Stimulated activated memory B cell treated with anti-CD40 and anti-IgM and Interleukin-4, amounts not matched to agents 10 μg/mL and 1 μg/mL and 100 μg/mL, for 72 hours (primary cell): Measurements from ENCODE around the gene SLC4A9.
"Not testable (repeated sequence)": the region's sequence is repeated elsewhere in the genome, so short reads cannot be mapped to it uniquely, and the experiment has no call there.

Experiments used
- ATAC-seq: fragments of 150-1000 bp; cut with Tn5 transposase; 2 replicates; pipeline ENCODE4 v1.10.0; 2021
- H3K27ac Mint-ChIP-seq: one replicate; pipeline ENCODE4 v1.8.0; 2022; ENCODE audit warnings: mild to moderate bottlenecking, mixed read lengths
- H3K27me3 Mint-ChIP-seq: one replicate; pipeline ENCODE4 v1.8.0; 2022; ENCODE audit warnings: mixed read lengths
- H3K36me3 Mint-ChIP-seq: one replicate; pipeline ENCODE4 v1.8.0; 2022; ENCODE audit warnings: mixed read lengths
- H3K4me1 Mint-ChIP-seq: one replicate; pipeline ENCODE4 v1.8.0; 2022; ENCODE audit warnings: mixed read lengths
- H3K4me3 Mint-ChIP-seq: one replicate; pipeline ENCODE4 v1.8.0; 2022; ENCODE audit warnings: mild to moderate bottlenecking, moderate library complexity, mixed read lengths
- H3K9me3 Mint-ChIP-seq: one replicate; pipeline ENCODE4 v1.8.0; 2022; ENCODE audit warnings: mixed read lengths

Gene SLC4A9

GRCh38 chr5:140327589-140327988, 32.4 kb upstream of the SLC4A9 start:
- no peak for ATAC-seq
- Mint-ChIP-seq H3K27ac (no peak overlapping the region), H3K36me3 (no peaks in the 10 kb centered on the region), H3K4me3 (no peak overlapping the region), H3K9me3 (no peaks in the 10 kb centered on the region), H3K27me3 (no peaks in the 10 kb centered on the region), H3K4me1 (no peaks in the 10 kb centered on the region)

GRCh38 chr5:140328036-140328764, 31.8 kb upstream of the SLC4A9 start:
- ATAC-seq, result no peak
- H3K4me1 Mint-ChIP-seq, result no peaks in the 10 kb centered on the region
- no peaks in the 10 kb centered on the region for H3K36me3 Mint-ChIP-seq
- H3K9me3 Mint-ChIP-seq, result no peaks in the 10 kb centered on the region
- H3K27me3 Mint-ChIP-seq, result no peaks in the 10 kb centered on the region
- H3K4me3 Mint-ChIP-seq, result no peak overlapping the region
- no peak overlapping the region for H3K27ac Mint-ChIP-seq

GRCh38 chr5:140329739-140330481, 30.1 kb upstream of the SLC4A9 start:
- no peak for ATAC-seq
- no peaks in the 10 kb centered on the region for H3K27me3 Mint-ChIP-seq
- no peak overlapping the region for H3K4me3 Mint-ChIP-seq
- no peaks in the 10 kb centered on the region for H3K4me1 Mint-ChIP-seq
- H3K9me3 Mint-ChIP-seq, result no peaks in the 10 kb centered on the region
- H3K27ac Mint-ChIP-seq, result no peak overlapping the region
- H3K36me3 Mint-ChIP-seq, result no peaks in the 10 kb centered on the region

GRCh38 chr5:140331638-140332037, 28.4 kb upstream of the SLC4A9 start:
- no peaks in the 10 kb centered on the region for H3K4me1 Mint-ChIP-seq

GRCh38 chr5:140336388-140336787, 23.6 kb upstream of the SLC4A9 start:
- ATAC-seq, result no peak
- H3K4me3 Mint-ChIP-seq, result no peak overlapping the region
- H3K4me1 Mint-ChIP-seq, result peaks cover 11% of the 10 kb centered on the region
- H3K36me3 Mint-ChIP-seq, result no peaks in the 10 kb centered on the region
- no peak overlapping the region for H3K27ac Mint-ChIP-seq
- H3K27me3 Mint-ChIP-seq, result no peaks in the 10 kb centered on the region
- no peaks in the 10 kb centered on the region for H3K9me3 Mint-ChIP-seq

More at GRCh38 chr5:140331638-140332037, 28.4 kb upstream of the SLC4A9 start:
- Mint-ChIP-seq H3K27ac (no peak overlapping the region), H3K36me3 (no peaks in the 10 kb centered on the region), H3K27me3 (no peaks in the 10 kb centered on the region), H3K4me3 (no peak overlapping the region), H3K9me3 (no peaks in the 10 kb centered on the region)
- no peak for ATAC-seq

GRCh38 chr5:140337880-140338279, 22.1 kb upstream of the SLC4A9 start:
- Mint-ChIP-seq H3K27ac (no peak overlapping the region), H3K9me3 (no peaks in the 10 kb centered on the region), H3K4me1 (peaks cover 23% of the 10 kb centered on the region), H3K27me3 (no peaks in the 10 kb centered on the region), H3K4me3 (no peak overlapping the region), H3K36me3 (no peaks in the 10 kb centered on the region)
- no peak for ATAC-seq

GRCh38 chr5:140338336-140338735, 21.7 kb upstream of the SLC4A9 start:
- no peak overlapping the region for H3K4me3 Mint-ChIP-seq
- no peaks in the 10 kb centered on the region for H3K27me3 Mint-ChIP-seq
- no peak for ATAC-seq
- no peaks in the 10 kb centered on the region for H3K9me3 Mint-ChIP-seq
- H3K36me3 Mint-ChIP-seq, result no peaks in the 10 kb centered on the region
- H3K27ac Mint-ChIP-seq, result no peak overlapping the region
- peaks cover 28% of the 10 kb centered on the region for H3K4me1 Mint-ChIP-seq

- Mint-ChIP-seq H3K27me3 (no peaks in the 10 kb centered on the region), H3K36me3 (no peaks in the 10 kb centered on the region), H3K4me1 (peaks cover 33% of the 10 kb centered on the region), H3K9me3 (no peaks in the 10 kb centered on the region), H3K4me3 (no peak overlapping the region), H3K27ac (no peak overlapping the region)
- no peak for ATAC-seq
Measured at GRCh38 chr5:140338908-140339307, 21.1 kb upstream of the SLC4A9 start.

GRCh38 chr5:140339636-140340035, 20.4 kb upstream of the SLC4A9 start:
- Mint-ChIP-seq H3K4me3 (no peak overlapping the region), H3K27me3 (no peaks in the 10 kb centered on the region), H3K4me1 (peaks cover 41% of the 10 kb centered on the region), H3K9me3 (no peaks in the 10 kb centered on the region), H3K36me3 (no peaks in the 10 kb centered on the region), H3K27ac (no peak overlapping the region)
- no peak for ATAC-seq

- Mint-ChIP-seq H3K4me3 (no peak overlapping the region), H3K27me3 (no peaks in the 10 kb centered on the region), H3K4me1 (peaks cover 50% of the 10 kb centered on the region), H3K9me3 (no peaks in the 10 kb centered on the region), H3K27ac (no peak overlapping the region), H3K36me3 (no peaks in the 10 kb centered on the region)
- ATAC-seq, result no peak
Measured at GRCh38 chr5:140340605-140341121, 19.3 kb upstream of the SLC4A9 start.

- Mint-ChIP-seq H3K4me1 (peaks cover 57% of the 10 kb centered on the region), H3K27me3 (no peaks in the 10 kb centered on the region), H3K4me3 (no peak overlapping the region), H3K36me3 (no peaks in the 10 kb centered on the region), H3K27ac (no peak overlapping the region), H3K9me3 (no peaks in the 10 kb centered on the region)
- no peak for ATAC-seq
Measured at GRCh38 chr5:140341591-140341990, 18.4 kb upstream of the SLC4A9 start.

GRCh38 chr5:140342287-140342686, 17.7 kb upstream of the SLC4A9 start:
- Mint-ChIP-seq H3K4me1 (peaks cover 59% of the 10 kb centered on the region), H3K36me3 (no peaks in the 10 kb centered on the region), H3K27me3 (no peaks in the 10 kb centered on the region), H3K9me3 (no peaks in the 10 kb centered on the region), H3K27ac (peak overlapping the region; percentile 48), H3K4me3 (peak overlapping the region; percentile 7)
- ATAC-seq, result peak; percentile 39

- Mint-ChIP-seq H3K4me3 (no peak overlapping the region), H3K36me3 (no peaks in the 10 kb centered on the region), H3K27ac (peak overlapping the region; percentile 48), H3K27me3 (no peaks in the 10 kb centered on the region), H3K4me1 (peaks cover 65% of the 10 kb centered on the region), H3K9me3 (no peaks in the 10 kb centered on the region)
- no peak for ATAC-seq
Measured at GRCh38 chr5:140342896-140343295, 17.1 kb upstream of the SLC4A9 start.

- Mint-ChIP-seq H3K27ac (peak overlapping the region; percentile 48), H3K4me1 (peaks cover 75% of the 10 kb centered on the region)
- not testable (repeated sequence) for H3K9me3 Mint-ChIP-seq, H3K36me3 Mint-ChIP-seq, H3K4me3 Mint-ChIP-seq, H3K27me3 Mint-ChIP-seq, ATAC-seq
Measured at GRCh38 chr5:140343849-140344248, 16.1 kb upstream of the SLC4A9 start.

GRCh38 chr5:140344683-140345423, 15.1 kb upstream of the SLC4A9 start:
- no peaks in the 10 kb centered on the region for H3K27me3 Mint-ChIP-seq
- no peak overlapping the region for H3K4me3 Mint-ChIP-seq
- H3K9me3 Mint-ChIP-seq, result no peaks in the 10 kb centered on the region
- H3K36me3 Mint-ChIP-seq, result no peaks in the 10 kb centered on the region
- peak overlapping the region; percentile 48 for H3K27ac Mint-ChIP-seq
- peaks cover 84% of the 10 kb centered on the region for H3K4me1 Mint-ChIP-seq
- no peak for ATAC-seq
